ENCODE measurements around the gene ZNF276.
A peak's percentile ranks its signal among the peaks of the same experiment; 100 is the strongest.

ZNF276 gene

GRCh38 chr16:89686520-89687091 lies 34.7 kb upstream of the ZNF276 start, which contains the start of gene CDK10:
Gene CDK10 (plus strand): TSS chr16:89686689. CDS start chr16:89686711, 22 bp downstream.
- TF ChIP-seq NFIC (IDR thresholded peaks at IDR 0.05) = no peak
- no peak for TF ChIP-seq USF1 (IDR thresholded peaks at IDR 0.05)
- TF ChIP-seq ZBTB7A (IDR thresholded peaks at IDR 0.05; ENCODE audit: low read depth) = no peak; the same call in 1 of the 2 replicates
- no peak for TF ChIP-seq CEBPB (IDR thresholded peaks at IDR 0.05)
- TF ChIP-seq MAX (IDR thresholded peaks at IDR 0.05) = peak; percentile 95
- TF ChIP-seq TEAD4 (IDR thresholded peaks at IDR 0.05) = peak; percentile 5; the same call in 1 of the 2 replicates
- TF ChIP-seq TCF12 (IDR thresholded peaks at IDR 0.05; ENCODE audit: low read depth) = peak; percentile 59; the same call in 1 of the 2 replicates
- TF ChIP-seq EP300 (IDR thresholded peaks at IDR 0.05; ENCODE audit: borderline replicate concordance) = no peak; the same call in 1 of the 2 replicates
- TF ChIP-seq REST (IDR thresholded peaks at IDR 0.05; ENCODE audit: low read depth) = no peak
- TF ChIP-seq TAF1 (IDR thresholded peaks at IDR 0.05; ENCODE audit: low read depth) = peak; percentile 83
- TF ChIP-seq YY1 (IDR thresholded peaks at IDR 0.05; ENCODE audit: low read depth) = peak; percentile 91
- peak; percentile 45; the same call in 1 of the 2 replicates for TF ChIP-seq FOXM1 (IDR thresholded peaks at IDR 0.05; ENCODE audit: borderline replicate concordance, low read depth)
- peak; percentile 22; the same call in 1 of the 2 replicates for TF ChIP-seq EGR1 (IDR thresholded peaks at IDR 0.05)
- no peak for TF ChIP-seq RAD21 (IDR thresholded peaks at IDR 0.05; ENCODE audit: low read depth)
- no peak for TF ChIP-seq CREB1 (IDR thresholded peaks at IDR 0.05; ENCODE audit: low read depth)

- no peak for TF ChIP-seq FOXM1 (IDR thresholded peaks at IDR 0.05; ENCODE audit: borderline replicate concordance, low read depth)
- peak; percentile 39 for TF ChIP-seq USF1 (IDR thresholded peaks at IDR 0.05)
- no peak; the same call in 1 of the 2 replicates for TF ChIP-seq TEAD4 (IDR thresholded peaks at IDR 0.05)
- TF ChIP-seq MAX (IDR thresholded peaks at IDR 0.05) = peak; percentile 55
Observed at GRCh38 chr16:89687092-89687940, 34.0 kb upstream of the ZNF276 start.

GRCh38 chr16:89688395-89688794 lies 32.9 kb upstream of the ZNF276 start:
- TF ChIP-seq NFIC (IDR thresholded peaks at IDR 0.05) = no peak

- TF ChIP-seq MAX (IDR thresholded peaks at IDR 0.05) (no peak), EGR1 (IDR thresholded peaks at IDR 0.05) (no peak), ZBTB7A (IDR thresholded peaks at IDR 0.05; ENCODE audit: low read depth) (no peak), CEBPB (IDR thresholded peaks at IDR 0.05) (no peak), USF1 (IDR thresholded peaks at IDR 0.05) (no peak), CREB1 (IDR thresholded peaks at IDR 0.05; ENCODE audit: low read depth) (no peak), TAF1 (IDR thresholded peaks at IDR 0.05; ENCODE audit: low read depth) (no peak), TEAD4 (IDR thresholded peaks at IDR 0.05) (no peak), RAD21 (IDR thresholded peaks at IDR 0.05; ENCODE audit: low read depth) (no peak), FOXM1 (IDR thresholded peaks at IDR 0.05; ENCODE audit: borderline replicate concordance, low read depth) (no peak), NFIC (IDR thresholded peaks at IDR 0.05) (no peak), YY1 (IDR thresholded peaks at IDR 0.05; ENCODE audit: low read depth) (no peak), REST (IDR thresholded peaks at IDR 0.05; ENCODE audit: low read depth) (no peak), EP300 (IDR thresholded peaks at IDR 0.05; ENCODE audit: borderline replicate concordance) (no peak), TCF12 (IDR thresholded peaks at IDR 0.05; ENCODE audit: low read depth) (no peak)
Observed at GRCh38 chr16:89689142-89689541, 32.2 kb upstream of the ZNF276 start.

GRCh38 chr16:89690392-89690901 lies 30.9 kb upstream of the ZNF276 start:
- TF ChIP-seq YY1 (IDR thresholded peaks at IDR 0.05; ENCODE audit: low read depth) (no peak), USF1 (IDR thresholded peaks at IDR 0.05) (no peak), TCF12 (IDR thresholded peaks at IDR 0.05; ENCODE audit: low read depth) (no peak), REST (IDR thresholded peaks at IDR 0.05; ENCODE audit: low read depth) (no peak), ZBTB7A (IDR thresholded peaks at IDR 0.05; ENCODE audit: low read depth) (no peak)
